NCI-H1417 treated with DMSO at 0.1 percent for 48 hours (cell line): Measurements from ENCODE around the gene CHD8.

Experiments
- DNase-seq: peaks from one replicate; lab custom pipeline; 2025; lab: John Stamatoyannopoulos, UW

The CHD8 gene

GRCh38 chr14:21369949-21370679 is 85.8 kb downstream of the CHD8 start:
- no peak for DNase-seq

DNA sequence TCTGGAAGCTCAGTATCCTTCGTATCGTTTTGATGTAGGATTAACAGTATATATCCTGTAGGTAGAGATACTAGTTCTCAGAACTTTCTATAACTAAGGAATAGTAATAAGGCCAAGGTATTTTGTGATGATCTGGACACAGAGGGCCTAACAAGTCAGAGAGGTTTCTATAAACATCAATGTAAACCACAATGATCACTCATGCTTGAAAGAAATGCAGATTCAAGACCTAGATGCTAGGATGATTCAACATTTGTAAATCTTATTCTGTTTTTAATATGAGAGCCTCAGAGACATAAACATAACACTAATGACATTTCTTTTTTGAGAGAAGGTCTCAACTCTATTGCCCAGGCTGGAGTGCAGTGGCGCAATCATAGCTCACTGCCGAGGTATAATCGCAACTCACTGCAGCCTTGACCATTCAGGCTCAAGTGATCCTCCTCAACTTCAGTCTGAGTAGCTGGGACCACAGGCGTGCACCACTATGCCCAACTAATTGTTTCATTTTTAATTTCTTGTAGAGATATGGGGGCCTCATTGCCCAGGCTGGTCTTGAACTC is 88.3 kb downstream of the CHD8 start:
- no peak for DNase-seq

DNA sequence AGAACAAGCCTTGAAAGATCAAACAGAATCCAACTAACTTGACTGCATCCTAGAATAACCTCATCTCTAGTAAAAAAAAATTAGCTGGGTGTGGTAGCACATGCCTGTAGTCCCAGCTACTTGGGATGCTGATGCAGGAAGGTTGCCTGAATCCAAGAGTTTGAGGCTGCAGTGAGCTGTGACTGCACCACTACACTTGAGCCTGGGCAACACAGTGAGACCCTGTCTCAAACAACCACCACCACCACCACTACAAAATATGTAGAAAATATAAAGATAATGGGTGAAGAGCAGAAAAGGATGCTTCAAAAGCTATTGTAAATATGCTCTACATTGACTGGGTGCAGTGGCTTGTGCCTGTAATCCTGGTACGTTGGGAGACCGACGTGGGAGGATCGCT is 99.4 kb downstream of the CHD8 start:
- DNase-seq, result no peak

DNA sequence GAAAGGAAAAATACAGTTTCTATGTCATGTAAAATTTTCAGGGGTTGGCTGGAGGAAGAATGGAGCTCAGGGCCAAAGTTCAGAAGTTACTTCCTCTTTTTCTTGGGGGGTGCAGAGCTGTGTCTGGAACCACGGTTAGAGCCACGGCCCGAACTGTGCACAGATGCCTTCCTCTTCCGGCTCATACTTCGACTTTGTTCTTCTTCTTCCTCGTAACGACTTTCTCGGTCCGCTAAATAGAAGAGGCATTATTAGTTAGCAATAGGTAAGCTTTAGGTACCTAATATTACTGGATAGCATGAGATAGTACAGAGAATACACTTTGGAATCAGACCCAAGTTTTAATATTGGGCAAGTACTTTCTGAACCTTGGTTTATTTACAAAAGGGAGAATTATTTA is 103.3 kb downstream of the CHD8 start:
- no peak for DNase-seq

DNA sequence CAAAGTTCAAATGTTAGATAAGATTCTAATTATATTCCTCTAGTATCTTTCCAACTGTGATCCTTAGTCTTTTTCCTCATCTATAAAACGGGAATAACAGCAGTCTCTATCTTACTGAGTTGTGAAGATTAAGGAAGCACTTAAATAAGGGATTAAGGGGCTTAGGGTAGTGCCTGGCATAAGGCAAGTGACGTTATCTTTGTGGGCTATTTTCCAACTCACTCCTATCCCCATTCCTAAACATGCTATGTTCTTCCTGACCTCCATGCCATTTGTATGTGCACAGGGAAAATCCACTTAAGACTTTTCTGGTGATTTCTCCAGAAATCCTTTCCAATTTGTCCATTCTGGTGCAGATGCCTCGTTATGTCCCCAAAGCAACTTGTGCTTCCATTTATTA is 105.4 kb downstream of the CHD8 start:
- DNase-seq, result no peak

GRCh38 chr14:21347201-21347600 is 108.7 kb downstream of the CHD8 start:
- no peak for DNase-seq

- DNase-seq, result no peak
Measured at GRCh38 chr14:21346532-21347135, 109.3 kb downstream of the CHD8 start.

- DNase-seq, result no peak
Measured at GRCh38 chr14:21343035-21343794, 112.7 kb downstream of the CHD8 start.
